ENCODE measurements around the gene BMPR1B. TPM values are rescaled to one million over a fixed set of nuclear protein-coding genes. Genes with fewer than 3 reads are reported as not detected.

BMPR1B gene
- total RNA-seq, 1 experiment from 2014 or later = 0.35 TPM

DNA sequence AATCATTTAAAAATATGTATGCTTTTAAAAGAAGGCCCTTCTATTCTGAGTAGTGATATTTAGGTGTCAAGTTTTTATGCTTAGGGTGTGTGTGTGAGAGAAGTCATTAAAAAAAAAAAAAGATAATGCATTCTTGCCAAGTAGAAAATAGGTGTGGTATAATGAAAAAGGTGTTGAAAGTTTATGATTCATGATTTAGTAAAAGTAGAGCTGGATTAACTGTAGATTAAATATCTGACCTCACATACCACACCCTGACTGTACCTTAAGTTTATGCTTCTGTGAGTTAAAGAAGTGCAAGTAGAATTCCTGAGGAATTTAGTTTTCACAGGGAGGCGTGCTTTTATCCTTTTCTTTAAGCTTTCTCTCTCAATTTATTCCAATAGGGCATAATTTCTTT is 71.1 kb downstream of the BMPR1B start:
- no peak overlapping the region for H2BK12ac ChIP-seq (ENCODE audit: insufficient read length, low read depth, low read length)
- H3K4ac ChIP-seq (ENCODE audit: low read depth, low read length) = no peak overlapping the region
- no CpG with 5 or more reads among the region's 1 CpG for WGBS (ENCODE audit: extremely low coverage, insufficient read length, low lambda C conversion rate)

More for the DNA sequence above, 71.1 kb downstream of the BMPR1B start:
- Histone ChIP-seq H3K23ac (ENCODE audit: insufficient read length, low read depth, low read length) (no peak overlapping the region), H2BK5ac (ENCODE audit: insufficient read length, low read length) (no peak overlapping the region), H3T11ph (ENCODE audit: low read length) (no peak overlapping the region), H3K79me1 (ENCODE audit: insufficient read depth, low read depth, low read length, poor library complexity, severe bottlenecking) (no peaks in the 10 kb centered on the region), H2BK20ac (ENCODE audit: low read depth, low read length, poor library complexity, severe bottlenecking) (no peak overlapping the region), H3K18ac (ENCODE audit: insufficient read length, low read depth, low read length) (no peak overlapping the region), H3K27me3 (ENCODE audit: insufficient read depth, low read length) (no peaks in the 10 kb centered on the region), H3K14ac (ENCODE audit: insufficient read depth, low read length) (no peak overlapping the region), H3K9ac (ENCODE audit: extremely low read depth, insufficient read length, low read length) (no peak overlapping the region), H3K56ac (ENCODE audit: insufficient read length, low read depth, low read length) (no peak overlapping the region), H2AFZ (ENCODE audit: low read length) (no peak overlapping the region), H3K23me2 (ENCODE audit: insufficient read length, low read depth, low read length, poor library complexity, severe bottlenecking) (no peaks in the 10 kb centered on the region), H4K91ac (ENCODE audit: insufficient read length, low read depth, low read length) (no peak overlapping the region), H4K20me1 (ENCODE audit: control insufficient read depth, insufficient read depth, insufficient read length) (peaks cover 3% of the 10 kb centered on the region), H2AK5ac (ENCODE audit: insufficient read length, low read length) (no peak overlapping the region), H3K27ac (ENCODE audit: insufficient read length, low read depth, low read length) (no peak overlapping the region), H2BK120ac (ENCODE audit: low read depth, low read length, poor library complexity, severe bottlenecking) (no peak overlapping the region), H3K79me2 (ENCODE audit: insufficient read depth, low read length) (no peaks in the 10 kb centered on the region), H4K8ac (replicated peaks; ENCODE audit: insufficient read length, low read depth, low read length) (no peak overlapping the region), H2BK15ac (ENCODE audit: low read depth, low read length) (no peak overlapping the region), H3K9me3 (ENCODE audit: control insufficient read depth, low read depth, low read length) (no peaks in the 10 kb centered on the region), H4K5ac (ENCODE audit: insufficient read length, low read depth, low read length) (no peak overlapping the region), H3K4me2 (ENCODE audit: insufficient read depth, insufficient read length, low read length) (no peak overlapping the region), H3K4me1 (ENCODE audit: insufficient read depth, low read length) (no peaks in the 10 kb centered on the region)
- no peaks in the 10 kb centered on the region for H3K9me3 Mint-ChIP-seq
- H3K36me3 Mint-ChIP-seq (ENCODE audit: insufficient read depth in 1 of 3, low read depth in 3 of 3) = no peaks in the 10 kb centered on the region; a peak in 1 of 7 replicates
- no peak overlapping the region for H3K4me3 Mint-ChIP-seq
- H3K27me3 Mint-ChIP-seq (ENCODE audit: low read depth) = no peaks in the 10 kb centered on the region
- peaks cover 8 to 9% of the 10 kb centered on the region in 2 experiments for H3K4me1 Mint-ChIP-seq
- no peak for DNase-seq
- no peak overlapping the region for H3K27ac Mint-ChIP-seq
- no peak for TF ChIP-seq CTCF (conservative IDR thresholded peaks at IDR 0.05)

Data from H9 (cell line).